Measurements from ENCODE around the gene DIDO1.

DIDO1 gene

GRCh38 chr20:62910777-62911497 is 15.4 kb downstream of the DIDO1 start:
- peak overlapping the region; percentile 60 for H3K27ac Mint-ChIP-seq
- H3K36me3 Mint-ChIP-seq: peaks cover 58% of the 10 kb centered on the region
- peaks cover 35% of the 10 kb centered on the region for H3K4me1 Mint-ChIP-seq
- DNase-seq: no peak
- H3K27me3 Mint-ChIP-seq: no peaks in the 10 kb centered on the region
- H3K4me3 Mint-ChIP-seq: no peak overlapping the region
- H3K9me3 Mint-ChIP-seq: no peaks in the 10 kb centered on the region
- CTCF ChIA-PET: interaction anchor here (1.0 to 4.8 kb wide), 3 partner anchors 10 to 62 kb away, joined by 3 to 35 read pairs (median 4); no protein-coding TSS in a partner anchor

- H3K27ac Mint-ChIP-seq: peak overlapping the region; percentile 50
- no peak overlapping the region for H3K4me3 Mint-ChIP-seq
- peaks cover 63% of the 10 kb centered on the region for H3K36me3 Mint-ChIP-seq
- H3K4me1 Mint-ChIP-seq: peaks cover 28% of the 10 kb centered on the region
- no peak for DNase-seq
- no peaks in the 10 kb centered on the region for H3K9me3 Mint-ChIP-seq
- H3K27me3 Mint-ChIP-seq: no peaks in the 10 kb centered on the region
- CTCF ChIA-PET: interaction anchor here (1.0 kb wide), 1 partner anchor 62 kb away, joined by 3 read pairs; no protein-coding TSS in a partner anchor
Observed at GRCh38 chr20:62910217-62910766, 16.0 kb downstream of the DIDO1 start.

- Mint-ChIP-seq H3K27me3 (no peaks in the 10 kb centered on the region), H3K27ac (no peak overlapping the region), H3K4me1 (peaks cover 19% of the 10 kb centered on the region), H3K4me3 (no peak overlapping the region), H3K36me3 (peaks cover 68% of the 10 kb centered on the region), H3K9me3 (no peaks in the 10 kb centered on the region)
- CTCF ChIA-PET: interaction anchor here (1.7 to 4.6 kb wide), 3 partner anchors 10 to 100 kb away, joined by 5 to 58 read pairs (median 14); no protein-coding TSS in a partner anchor
- DNase-seq: no peak
Observed at GRCh38 chr20:62908971-62909791, 17.1 kb downstream of the DIDO1 start.

GRCh38 chr20:62907384-62908317 is 18.7 kb downstream of the DIDO1 start:
- Mint-ChIP-seq H3K27ac (no peak overlapping the region), H3K36me3 (peaks cover 71% of the 10 kb centered on the region)
- DNase-seq: peak; percentile 59

GRCh38 chr20:62906647-62907375 is 19.5 kb downstream of the DIDO1 start:
- Mint-ChIP-seq H3K4me3 (no peak overlapping the region), H3K27ac (no peak overlapping the region), H3K27me3 (no peaks in the 10 kb centered on the region), H3K4me1 (peaks cover 17% of the 10 kb centered on the region), H3K36me3 (peaks cover 74% of the 10 kb centered on the region), H3K9me3 (no peaks in the 10 kb centered on the region)
- DNase-seq: no peak
- CTCF ChIA-PET: interaction anchor here (1.3 to 4.6 kb wide), 9 partner anchors 8 to 30 kb away, joined by 3 to 58 read pairs (median 6); no protein-coding TSS in a partner anchor

More at GRCh38 chr20:62907384-62908317, 18.7 kb downstream of the DIDO1 start:
- no peaks in the 10 kb centered on the region for H3K9me3 Mint-ChIP-seq
- no peaks in the 10 kb centered on the region for H3K27me3 Mint-ChIP-seq
- no peak overlapping the region for H3K4me3 Mint-ChIP-seq
- CTCF ChIA-PET: interaction anchor here (0.6 to 4.6 kb wide), 13 partner anchors 9 to 106 kb away, joined by 3 to 58 read pairs (median 5); no protein-coding TSS in a partner anchor
- peaks cover 16% of the 10 kb centered on the region for H3K4me1 Mint-ChIP-seq

- no peak for DNase-seq
- no peak overlapping the region for H3K27ac Mint-ChIP-seq
- H3K27me3 Mint-ChIP-seq: no peaks in the 10 kb centered on the region
- H3K4me3 Mint-ChIP-seq: no peak overlapping the region
- peaks cover 70% of the 10 kb centered on the region for H3K36me3 Mint-ChIP-seq
- H3K9me3 Mint-ChIP-seq: no peaks in the 10 kb centered on the region
- CTCF ChIA-PET: interaction anchor here (1.5 to 4.6 kb wide), 2 partner anchors 9 to 13 kb away, joined by 4 to 58 read pairs; no protein-coding TSS in a partner anchor
- H3K4me1 Mint-ChIP-seq: peaks cover 23% of the 10 kb centered on the region
Observed at GRCh38 chr20:62906209-62906608, 20.1 kb downstream of the DIDO1 start.

GRCh38 chr20:62905536-62906117 is 20.7 kb downstream of the DIDO1 start:
- Mint-ChIP-seq H3K27me3 (no peaks in the 10 kb centered on the region), H3K9me3 (no peaks in the 10 kb centered on the region), H3K4me1 (peaks cover 29% of the 10 kb centered on the region), H3K4me3 (no peak overlapping the region), H3K36me3 (peaks cover 67% of the 10 kb centered on the region), H3K27ac (no peak overlapping the region)
- no peak for DNase-seq
- CTCF ChIA-PET: interaction anchor here (4.6 kb wide), 1 partner anchor 14 kb away, joined by 58 read pairs; no protein-coding TSS in a partner anchor

- DNase-seq: no peak
Observed at GRCh38 chr20:62902926-62903615, 23.2 kb downstream of the DIDO1 start.

GRCh38 chr20:62901891-62902290 is 24.4 kb downstream of the DIDO1 start:
- DNase-seq: no peak
- H3K27ac Mint-ChIP-seq: peak overlapping the region; percentile 42
- CTCF ChIA-PET: interaction anchor here (0.8 to 7.3 kb wide), 7 partner anchors 11 to 107 kb away, joined by 3 to 46 read pairs (median 13); partner anchors contain the start of gene DIDO1
- peaks cover 4% of the 10 kb centered on the region for H3K27me3 Mint-ChIP-seq
- no peaks in the 10 kb centered on the region for H3K9me3 Mint-ChIP-seq
- H3K36me3 Mint-ChIP-seq: peaks cover 54% of the 10 kb centered on the region
- H3K4me1 Mint-ChIP-seq: peaks cover 43% of the 10 kb centered on the region
- no peak overlapping the region for H3K4me3 Mint-ChIP-seq

More at GRCh38 chr20:62902926-62903615, 23.2 kb downstream of the DIDO1 start:
- H3K27ac Mint-ChIP-seq: no peak overlapping the region
- H3K9me3 Mint-ChIP-seq: no peaks in the 10 kb centered on the region
- peaks cover 62% of the 10 kb centered on the region for H3K36me3 Mint-ChIP-seq
- CTCF ChIA-PET: interaction anchor here (1.2 to 7.3 kb wide), 5 partner anchors 10 to 35 kb away, joined by 3 to 46 read pairs (median 34); partner anchors contain the start of genes DIDO1 and GID8
- peaks cover 45% of the 10 kb centered on the region for H3K4me1 Mint-ChIP-seq
- peaks cover 4% of the 10 kb centered on the region for H3K27me3 Mint-ChIP-seq
- H3K4me3 Mint-ChIP-seq: no peak overlapping the region

- no peaks in the 10 kb centered on the region for H3K9me3 Mint-ChIP-seq
- peaks cover 4% of the 10 kb centered on the region for H3K27me3 Mint-ChIP-seq
- peaks cover 44% of the 10 kb centered on the region for H3K4me1 Mint-ChIP-seq
- H3K36me3 Mint-ChIP-seq: peaks cover 50% of the 10 kb centered on the region
- CTCF ChIA-PET: interaction anchor here (0.8 to 7.3 kb wide), 11 partner anchors 10 to 108 kb away, joined by 3 to 46 read pairs (median 5); partner anchors contain the start of gene DIDO1
- H3K27ac Mint-ChIP-seq: peak overlapping the region; percentile 89
- no peak for DNase-seq
- no peak overlapping the region for H3K4me3 Mint-ChIP-seq
Observed at GRCh38 chr20:62900692-62901584, 25.4 kb downstream of the DIDO1 start.

Measured in activated naive CD4-positive, alpha-beta T cell treated with anti-CD3 and anti-CD28 coated beads, Interleukin-2, amount 10 ng/mL, durations not matched to agents 7 days and 5 days (primary cell).